Measurements from ENCODE around the gene FARS2. TPM values are rescaled to one million over a fixed set of nuclear protein-coding genes. Genes with fewer than 3 reads are reported as not detected.
"Not testable (repeated sequence)": the region's sequence is repeated elsewhere in the genome, so short reads cannot be mapped to it uniquely, and the experiment has no call there.

The FARS2 gene
- polyA plus RNA-seq, 2 of the 4 experiments (the other 2 are of a cell fraction): 12.9 to 17.5 TPM

DNA sequence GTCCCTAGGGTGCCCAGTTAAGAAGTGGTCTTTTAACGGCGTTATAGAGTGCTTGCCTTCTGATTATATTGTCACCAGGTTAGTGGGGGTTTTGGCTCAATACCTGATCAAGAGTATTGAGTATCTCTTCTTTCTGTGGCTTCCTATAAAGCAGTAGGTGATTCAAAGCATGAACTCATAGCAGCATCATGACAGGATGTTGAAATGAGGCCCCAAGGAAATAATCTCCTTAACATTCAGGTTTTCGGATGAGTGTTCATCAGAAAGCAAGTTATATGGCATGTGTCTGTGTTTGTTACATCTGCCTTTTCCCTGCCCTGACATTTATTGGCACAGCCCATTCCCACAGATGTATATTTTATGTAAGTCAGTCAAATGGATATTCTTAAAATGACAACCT lies 301.0 kb downstream of the FARS2 start (continued):
- TF ChIP-seq, protein P1, sequence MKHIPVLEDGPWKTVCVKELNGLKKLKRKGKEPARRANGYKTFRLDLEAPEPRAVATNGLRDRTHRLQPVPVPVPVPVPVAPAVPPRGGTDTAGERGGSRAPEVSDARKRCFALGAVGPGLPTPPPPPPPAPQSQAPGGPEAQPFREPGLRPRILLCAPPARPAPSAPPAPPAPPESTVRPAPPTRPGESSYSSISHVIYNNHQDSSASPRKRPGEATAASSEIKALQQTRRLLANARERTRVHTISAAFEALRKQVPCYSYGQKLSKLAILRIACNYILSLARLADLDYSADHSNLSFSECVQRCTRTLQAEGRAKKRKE (CRISPR knock-in tag; IDR thresholded peaks at IDR 0.05; ENCODE audit: low read depth): no peak
- TF ChIP-seq NFE2L2 (conservative IDR thresholded peaks at IDR 0.05; ENCODE audit: low read length): no peak
- no peak for TF ChIP-seq KDM1A (IDR thresholded peaks at IDR 0.05; ENCODE audit: low read depth)
- TF ChIP-seq HDAC2 (IDR thresholded peaks at IDR 0.05): no peak
- TF ChIP-seq, protein P2, sequence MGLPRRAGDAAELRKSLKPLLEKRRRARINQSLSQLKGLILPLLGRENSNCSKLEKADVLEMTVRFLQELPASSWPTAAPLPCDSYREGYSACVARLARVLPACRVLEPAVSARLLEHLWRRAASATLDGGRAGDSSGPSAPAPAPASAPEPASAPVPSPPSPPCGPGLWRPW (IDR thresholded peaks at IDR 0.05): no peak

DNA sequence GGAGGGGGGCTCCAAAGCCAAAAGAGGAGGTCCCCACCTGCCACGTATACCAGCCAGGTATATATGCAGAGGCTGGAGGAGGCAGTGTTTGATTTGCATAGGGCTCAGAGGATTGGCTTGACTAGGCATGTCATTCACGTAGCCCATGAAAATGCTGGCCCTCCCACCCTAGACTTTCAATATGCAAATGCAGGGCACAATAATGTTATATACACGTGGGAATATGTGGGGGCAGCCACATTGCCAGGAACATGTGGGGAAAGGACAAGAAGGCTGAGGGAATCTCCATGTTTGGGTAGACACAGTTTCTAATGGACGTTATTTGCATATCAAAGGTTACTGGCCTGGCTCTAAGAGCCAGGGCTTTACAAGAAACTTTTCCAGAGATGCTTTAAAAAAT lies 301.8 kb downstream of the FARS2 start:
- H3K4me3 ChIP-seq: no peak overlapping the region
- H3K4me2 ChIP-seq: no peak overlapping the region
- DNase-seq (ENCODE audit: low read depth in 1 of 2, low spot score in 1 of 2): no peak
- WGBS (ENCODE audit: missing lambda C conversion rate): 87% methylated on average over 4 of the region's 4 CpGs
- no peak overlapping the region for H3K27ac ChIP-seq
- TF ChIP-seq ZFP36 (IDR thresholded peaks at IDR 0.05; ENCODE audit: borderline replicate concordance, partially characterized antibody): no peak
- ChIA-PET CTCF (no interaction called here), POLR2A (no interaction called here)
- H3K4me1 ChIP-seq: no peaks in the 10 kb centered on the region
- FAIRE-seq: no peak
- ATAC-seq: no peak
- H3K9me3 ChIP-seq: no peaks in the 10 kb centered on the region

DNA sequence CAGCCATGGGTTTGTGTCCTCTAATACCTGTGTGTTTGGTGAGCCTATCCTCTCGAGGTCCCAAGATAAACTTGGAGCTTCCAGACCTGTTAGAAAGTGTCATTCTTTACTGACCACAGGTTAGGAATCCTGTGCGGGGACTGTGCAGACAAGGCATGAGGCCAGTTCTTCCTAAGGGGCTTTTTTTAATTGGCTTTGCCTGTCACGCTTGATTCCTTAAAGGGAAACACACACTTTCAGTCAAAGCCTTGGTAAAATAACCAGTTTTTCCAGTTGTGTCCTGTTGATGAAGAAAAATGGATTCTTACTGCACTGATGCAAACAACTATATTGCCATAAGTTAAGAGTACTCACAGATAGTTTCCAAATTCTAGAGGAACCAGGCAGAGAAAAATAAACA lies 303.4 kb downstream of the FARS2 start:
- ATAC-seq; H3K4me3 ChIP-seq; H3K9me3 ChIP-seq; H3K27ac ChIP-seq; CTCF ChIA-PET; POLR2A ChIA-PET; FAIRE-seq; H3K4me1 ChIP-seq; DNase-seq (ENCODE audit: low read depth in 1 of 2, low spot score in 1 of 2); H3K4me2 ChIP-seq: not testable (repeated sequence)
- 63% methylated on average over 3 of the region's 3 CpGs for WGBS (ENCODE audit: missing lambda C conversion rate)

DNA sequence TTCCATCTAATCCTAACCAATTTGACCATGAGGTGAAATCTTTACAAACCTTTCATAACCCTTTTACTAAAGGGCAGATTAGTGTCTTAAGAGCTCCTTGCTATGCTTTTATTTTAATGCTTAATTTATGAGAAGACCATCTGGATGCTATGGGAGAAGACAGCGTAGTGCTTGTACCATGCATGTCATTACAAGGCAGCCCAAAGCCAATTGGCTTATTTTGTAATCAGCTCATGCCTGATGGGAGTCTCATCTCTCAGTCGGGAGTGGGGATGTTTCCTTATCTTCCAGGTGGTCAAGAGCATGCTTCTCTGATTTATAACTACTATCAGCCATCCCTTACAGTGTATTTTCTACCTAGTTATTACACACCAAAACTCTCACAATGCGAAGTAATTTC lies 304.7 kb downstream of the FARS2 start:
- no peak for TF ChIP-seq MAFK (IDR thresholded peaks at IDR 0.05; ENCODE audit: partially characterized antibody)
- TF ChIP-seq KDM1A (IDR thresholded peaks at IDR 0.05; ENCODE audit: low read depth): no peak
- no peak for TF ChIP-seq CBX8 (IDR thresholded peaks at IDR 0.05)
- no peak for TF ChIP-seq MYC (IDR thresholded peaks at IDR 0.05; ENCODE audit: borderline replicate concordance, low read length)
- TF ChIP-seq TFCP2L1 (CRISPR knock-in tag; IDR thresholded peaks at IDR 0.05): no peak
- TF ChIP-seq FOSL2 (IDR thresholded peaks at IDR 0.05): no peak
- no peak for TF ChIP-seq FOSL2 (CRISPR knock-in tag; IDR thresholded peaks at IDR 0.05)
- TF ChIP-seq, protein P1 (CRISPR knock-in tag; IDR thresholded peaks at IDR 0.05; ENCODE audit: low read depth): no peak
- TF ChIP-seq JUN (IDR thresholded peaks at IDR 0.05): no peak
- no peak for TF ChIP-seq ZFP36 (IDR thresholded peaks at IDR 0.05; ENCODE audit: borderline replicate concordance, partially characterized antibody)
- ChIA-PET POLR2A (no interaction called here), CTCF (interaction anchor here (0.9 kb wide), 1 partner anchor 178 kb away, joined by 4 read pairs; no protein-coding TSS in a partner anchor)
- WGBS (ENCODE audit: missing lambda C conversion rate): 85% methylated on average over 3 of the region's 3 CpGs
- Histone ChIP-seq H3K4me3 (no peak overlapping the region), H3K4me1 (no peaks in the 10 kb centered on the region), H3K27ac (no peak overlapping the region), H3K9me3 (no peaks in the 10 kb centered on the region), H3K4me2 (no peak overlapping the region)
- ATAC-seq (no peak), FAIRE-seq (no peak), DNase-seq (ENCODE audit: low read depth in 1 of 2, low spot score in 1 of 2) (no peak)

DNA sequence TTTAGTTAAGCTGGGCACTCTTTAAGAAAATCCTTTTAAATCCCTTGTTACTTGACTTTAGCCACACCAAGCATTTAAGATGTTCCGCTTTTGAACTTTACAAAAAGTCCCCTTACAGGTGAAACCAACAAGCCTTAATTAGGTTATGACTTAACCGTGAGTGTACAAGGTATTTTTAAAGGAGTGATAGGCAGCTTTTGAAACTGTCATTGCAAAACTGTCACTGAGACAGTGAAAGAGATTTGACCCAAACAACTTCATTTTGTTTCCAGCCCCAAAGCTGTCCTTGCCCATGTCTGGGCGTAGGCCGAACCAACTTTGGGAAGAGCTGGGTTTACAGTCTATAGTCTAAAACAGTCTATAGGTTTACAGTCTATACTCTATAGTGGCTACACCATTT lies 305.4 kb downstream of the FARS2 start:
- ChIA-PET CTCF (interaction anchor here (0.9 kb wide), 1 partner anchor 177 kb away, joined by 4 read pairs; no protein-coding TSS in a partner anchor), POLR2A (no interaction called here)
- DNase-seq (ENCODE audit: low read depth in 1 of 2, low spot score in 1 of 2) (no peak), ATAC-seq (no peak), FAIRE-seq (no peak)
- H3K4me2 ChIP-seq: no peak overlapping the region
- no peaks in the 10 kb centered on the region for H3K9me3 ChIP-seq
- no peaks in the 10 kb centered on the region for H3K4me1 ChIP-seq
- TF ChIP-seq CEBPB (IDR thresholded peaks at IDR 0.05) (no peak), MAFK (IDR thresholded peaks at IDR 0.05; ENCODE audit: partially characterized antibody) (no peak), POLR2AphosphoS2 (conservative IDR thresholded peaks at IDR 0.05; ENCODE audit: low read length) (no peak), ESRRA (IDR thresholded peaks at IDR 0.05; ENCODE audit: borderline replicate concordance, low read length) (no peak), CBX8 (IDR thresholded peaks at IDR 0.05) (no peak), NPAS2 (CRISPR knock-in tag; IDR thresholded peaks at IDR 0.05; ENCODE audit: borderline replicate concordance) (no peak), KDM5A (IDR thresholded peaks at IDR 0.05) (no peak), MAZ (IDR thresholded peaks at IDR 0.05; ENCODE audit: borderline replicate concordance, low read depth, low read length) (no peak), FOSL2 (IDR thresholded peaks at IDR 0.05) (no peak), FOSL2 (CRISPR knock-in tag; IDR thresholded peaks at IDR 0.05) (no peak)
- TF ChIP-seq, protein P3, sequence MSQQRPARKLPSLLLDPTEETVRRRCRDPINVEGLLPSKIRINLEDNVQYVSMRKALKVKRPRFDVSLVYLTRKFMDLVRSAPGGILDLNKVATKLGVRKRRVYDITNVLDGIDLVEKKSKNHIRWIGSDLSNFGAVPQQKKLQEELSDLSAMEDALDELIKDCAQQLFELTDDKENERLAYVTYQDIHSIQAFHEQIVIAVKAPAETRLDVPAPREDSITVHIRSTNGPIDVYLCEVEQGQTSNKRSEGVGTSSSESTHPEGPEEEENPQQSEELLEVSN (IDR thresholded peaks at IDR 0.05; ENCODE audit: borderline replicate concordance, low read depth): no peak
- TF ChIP-seq, protein P2 (IDR thresholded peaks at IDR 0.05): no peak
- TF ChIP-seq, protein P4, sequence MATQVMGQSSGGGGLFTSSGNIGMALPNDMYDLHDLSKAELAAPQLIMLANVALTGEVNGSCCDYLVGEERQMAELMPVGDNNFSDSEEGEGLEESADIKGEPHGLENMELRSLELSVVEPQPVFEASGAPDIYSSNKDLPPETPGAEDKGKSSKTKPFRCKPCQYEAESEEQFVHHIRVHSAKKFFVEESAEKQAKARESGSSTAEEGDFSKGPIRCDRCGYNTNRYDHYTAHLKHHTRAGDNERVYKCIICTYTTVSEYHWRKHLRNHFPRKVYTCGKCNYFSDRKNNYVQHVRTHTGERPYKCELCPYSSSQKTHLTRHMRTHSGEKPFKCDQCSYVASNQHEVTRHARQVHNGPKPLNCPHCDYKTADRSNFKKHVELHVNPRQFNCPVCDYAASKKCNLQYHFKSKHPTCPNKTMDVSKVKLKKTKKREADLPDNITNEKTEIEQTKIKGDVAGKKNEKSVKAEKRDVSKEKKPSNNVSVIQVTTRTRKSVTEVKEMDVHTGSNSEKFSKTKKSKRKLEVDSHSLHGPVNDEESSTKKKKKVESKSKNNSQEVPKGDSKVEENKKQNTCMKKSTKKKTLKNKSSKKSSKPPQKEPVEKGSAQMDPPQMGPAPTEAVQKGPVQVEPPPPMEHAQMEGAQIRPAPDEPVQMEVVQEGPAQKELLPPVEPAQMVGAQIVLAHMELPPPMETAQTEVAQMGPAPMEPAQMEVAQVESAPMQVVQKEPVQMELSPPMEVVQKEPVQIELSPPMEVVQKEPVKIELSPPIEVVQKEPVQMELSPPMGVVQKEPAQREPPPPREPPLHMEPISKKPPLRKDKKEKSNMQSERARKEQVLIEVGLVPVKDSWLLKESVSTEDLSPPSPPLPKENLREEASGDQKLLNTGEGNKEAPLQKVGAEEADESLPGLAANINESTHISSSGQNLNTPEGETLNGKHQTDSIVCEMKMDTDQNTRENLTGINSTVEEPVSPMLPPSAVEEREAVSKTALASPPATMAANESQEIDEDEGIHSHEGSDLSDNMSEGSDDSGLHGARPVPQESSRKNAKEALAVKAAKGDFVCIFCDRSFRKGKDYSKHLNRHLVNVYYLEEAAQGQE (IDR thresholded peaks at IDR 0.05): no peak
- no peak overlapping the region for H3K4me3 ChIP-seq
- H3K27ac ChIP-seq: no peak overlapping the region
- WGBS (ENCODE audit: missing lambda C conversion rate): 93% methylated on average over 4 of the region's 4 CpGs

Measured in A549 (cell line).